H1 (cell line): Measurements from ENCODE around the gene APBA3. TPM values are rescaled to one million over a fixed set of nuclear protein-coding genes. Genes with fewer than 3 reads are reported as not detected.

Source experiments
- CTCF ChIA-PET: fragments of 300-600 bp; sonication (Branson Sonifier 250); formaldehyde crosslinking; loops from one replicate; lab custom pipeline; 2021; ENCODE audit not compliant: partially characterized antibody; lab: Charles Lee
- POLR2A ChIA-PET: fragments of 300-600 bp; sonication (Branson Sonifier 250); formaldehyde crosslinking; loops from one replicate; lab custom pipeline; 2021; ENCODE audit warnings: inconsistent platforms; ENCODE audit not compliant: partially characterized antibody; lab: Charles Lee
- DNase-seq, 2 experiments: peaks; one replicate each; pipeline versions ENCODE4 v3.0.0 to v3.0.0-alpha.2; 2010 to 2022; ENCODE audit warnings: low spot score in 2 of 2, low read depth in 1 of 2, mixed read lengths in 1 of 2
- FAIRE-seq: peaks from 2 replicates; lab custom pipeline; 2011; peaks lifted over from hg19 to GRCh38; lab: Jason Lieb, UNC
- H2AFZ ChIP-seq: 2 replicates; pipeline ENCODE4 v1.8.1; 2012; ENCODE audit warnings: low read length, inconsistent platforms
- H2AK5ac ChIP-seq: 2 replicates; pipeline ENCODE4 v1.6.1; 2013; ENCODE audit warnings: low read depth, low read length
- H2BK120ac ChIP-seq: replicated peaks from 2 replicates; pipeline ENCODE3; 2013; ENCODE audit warnings: low read depth, low read length, inconsistent platforms
- H2BK12ac ChIP-seq: 2 replicates; pipeline ENCODE4 v1.6.1; 2013; ENCODE audit warnings: low read depth, low read length
- H2BK15ac ChIP-seq: 2 replicates; pipeline ENCODE4 v1.6.1; 2013; ENCODE audit warnings: low read length
- H2BK20ac ChIP-seq: 2 replicates; pipeline ENCODE4 v1.6.1; 2013; ENCODE audit warnings: low read length
- H2BK5ac ChIP-seq: 2 replicates; pipeline ENCODE4 v1.6.1; 2013; ENCODE audit warnings: low read depth, low read length
- H3K14ac ChIP-seq: 2 replicates; pipeline ENCODE4 v1.6.1; 2013; ENCODE audit warnings: inconsistent platforms; ENCODE audit not compliant: insufficient read length
- H3K18ac ChIP-seq: 2 replicates; pipeline ENCODE4 v1.6.1; 2013; ENCODE audit warnings: low read length; ENCODE audit errors: extremely low read depth
- H3K23ac ChIP-seq: 2 replicates; pipeline ENCODE4 v1.6.1; 2013; ENCODE audit warnings: inconsistent platforms; ENCODE audit not compliant: insufficient read length
- H3K23me2 ChIP-seq: 2 replicates; pipeline ENCODE4 v1.6.1; 2013; ENCODE audit warnings: low read depth, low read length
- H3K27ac ChIP-seq: 2 replicates; pipeline ENCODE4 v1.6.1; 2011; ENCODE audit warnings: low read depth, low read length, inconsistent platforms
- H3K27me3 ChIP-seq, 4 experiments: replicated peaks in 1 of 4; 1 replicate in 1 of 4; 2 replicates in 3 of 4; pipeline versions ENCODE4 v1.6.1 to v1.8.1; 2011 to 2013; ENCODE audit warnings: low read length in 3 of 4, mild to moderate bottlenecking in 3 of 4, inconsistent platforms in 2 of 4, mixed read lengths in 2 of 4, moderate library complexity in 1 of 4; ENCODE audit not compliant: control insufficient read depth in 3 of 4, insufficient read depth in 3 of 4; ENCODE audit errors: extremely low read depth in 1 of 4
- H3K36me3 ChIP-seq, 4 experiments: 2 replicates each; pipeline versions ENCODE4 v1.6.1 to v1.8.1; 2011 to 2013; ENCODE audit warnings: mild to moderate bottlenecking in 4 of 4, low read length in 3 of 4, moderate library complexity in 2 of 4, control low read depth in 1 of 4, inconsistent platforms in 1 of 4; ENCODE audit not compliant: insufficient read depth in 4 of 4, control insufficient read depth in 2 of 4
- H3K4ac ChIP-seq: replicated peaks from 2 replicates; pipeline ENCODE3; 2013; ENCODE audit warnings: low read length, low read depth, mixed read lengths, inconsistent platforms; ENCODE audit not compliant: insufficient read length
- H3K4me1 ChIP-seq, 4 experiments: replicated peaks in 1 of 4; 1 replicate in 1 of 4; 2 replicates in 3 of 4; pipeline versions ENCODE4 v1.6.1 to v1.8.1; 2011 to 2013; ENCODE audit warnings: low read length in 3 of 4, inconsistent platforms in 2 of 4, mixed read lengths in 1 of 4; ENCODE audit not compliant: insufficient read depth in 4 of 4, control insufficient read depth in 3 of 4
- H3K4me2 ChIP-seq, 2 experiments: 2 replicates each; pipeline versions ENCODE4 v1.6.1 to v1.8.1; 2011 to 2013; ENCODE audit warnings: low read depth in 2 of 2, low read length in 2 of 2, control low read depth in 1 of 2, inconsistent platforms in 1 of 2, mild to moderate bottlenecking in 1 of 2; ENCODE audit not compliant: insufficient read depth in 1 of 2
- H3K4me3 ChIP-seq, 4 experiments: fragments of 200-600, 300-600 bp in 1 of 4; sonication (generic), shearing (Covaris generic), sonication (Bioruptor Twin) in 1 of 4; 2 replicates each; pipeline versions ENCODE4 v1.5.1 to v1.8.1; 2011 to 2016; ENCODE audit warnings: low read length in 4 of 4, low read depth in 3 of 4, control low read depth in 2 of 4, inconsistent platforms in 2 of 4, mild to moderate bottlenecking in 2 of 4, mixed read lengths in 1 of 4, moderate library complexity in 1 of 4; ENCODE audit not compliant: insufficient read depth in 2 of 4; ENCODE audit errors: extremely low read depth in 1 of 4
- H3K56ac ChIP-seq: replicated peaks from 2 replicates; pipeline ENCODE3; 2013; ENCODE audit warnings: low read depth, mild to moderate bottlenecking, mixed read lengths, low read length, inconsistent platforms; ENCODE audit not compliant: insufficient read length
- H3K79me1 ChIP-seq: 2 replicates; pipeline ENCODE4 v1.6.1; 2013; ENCODE audit warnings: low read depth, low read length, control low read depth
- H3K79me2 ChIP-seq, 2 experiments: 2 replicates each; pipeline versions ENCODE4 v1.6.1 to v1.8.1; 2012 to 2013; ENCODE audit warnings: low read length in 2 of 2, mild to moderate bottlenecking in 2 of 2, inconsistent platforms in 1 of 2; ENCODE audit not compliant: insufficient read depth in 2 of 2, control insufficient read depth in 1 of 2
- H3K9ac ChIP-seq, 4 experiments: replicated peaks in 1 of 4; 1 replicate in 1 of 4; 2 replicates in 3 of 4; pipeline versions ENCODE4 v1.6.1 to v1.8.1; 2011 to 2013; ENCODE audit warnings: low read depth in 3 of 4, low read length in 3 of 4, control low read depth in 2 of 4, mild to moderate bottlenecking in 2 of 4, moderate library complexity in 2 of 4, inconsistent platforms in 1 of 4; ENCODE audit errors: extremely low read depth in 1 of 4
- H3K9me3 ChIP-seq, 2 experiments: 2 replicates each; pipeline versions ENCODE4 v1.6.1 to v1.8.1; 2012 to 2013; ENCODE audit warnings: mild to moderate bottlenecking in 2 of 2, moderate library complexity in 2 of 2, control low read depth in 1 of 2, inconsistent platforms in 1 of 2, low read depth in 1 of 2, low read length in 1 of 2, mixed read lengths in 1 of 2; ENCODE audit not compliant: insufficient read depth in 2 of 2
- H4K20me1 ChIP-seq, 2 experiments: replicated peaks in 1 of 2; 2 replicates each; pipeline versions ENCODE3 to v1.8.1; 2011 to 2013; ENCODE audit warnings: inconsistent platforms in 2 of 2, low read length in 2 of 2, mild to moderate bottlenecking in 1 of 2; ENCODE audit not compliant: insufficient read depth in 2 of 2, control insufficient read depth in 1 of 2
- H4K5ac ChIP-seq: 2 replicates; pipeline ENCODE4 v1.6.1; 2013; ENCODE audit warnings: low read length, low read depth, mixed read lengths, inconsistent platforms; ENCODE audit not compliant: insufficient read length
- H4K8ac ChIP-seq: 2 replicates; pipeline ENCODE4 v1.8.0; 2013; ENCODE audit warnings: mild to moderate bottlenecking, moderate library complexity, low read length, inconsistent platforms; ENCODE audit not compliant: insufficient read depth; ENCODE audit errors: extremely low read depth
- H4K91ac ChIP-seq: replicated peaks from 2 replicates; pipeline ENCODE3; 2013; ENCODE audit warnings: low read length, mixed read lengths, inconsistent platforms; ENCODE audit not compliant: insufficient read length
- JUN ChIP-seq: IDR thresholded peaks from 2 replicates; pipeline ENCODE4 v1.6.1; 2011; ENCODE audit warnings: low read depth, mild to moderate bottlenecking, improper control_type of control experiment, low read length
- KDM1A ChIP-seq: fragments of 200-600, 300-600 bp; sonication (generic); IDR thresholded peaks from 2 replicates; pipeline ENCODE4 v1.7.1; 2016; ENCODE audit warnings: mild to moderate bottlenecking, low read length, borderline replicate concordance
- SAP30 ChIP-seq: fragments of 300-600 bp; sonication (generic); IDR thresholded peaks from 2 replicates; pipeline ENCODE4 v1.7.1; 2012; ENCODE audit warnings: low read length, moderate library complexity, mild to moderate bottlenecking, inconsistent platforms; ENCODE audit not compliant: insufficient read depth, insufficient replicate concordance
- SP4 ChIP-seq: IDR thresholded peaks from 2 replicates; pipeline ENCODE4 v1.6.1; 2012; ENCODE audit warnings: low read length, inconsistent platforms
- ZNF274 ChIP-seq: IDR thresholded peaks from 2 replicates; pipeline ENCODE4 v1.7.0; 2012; ENCODE audit warnings: low read length, borderline replicate concordance; ENCODE audit errors: extremely low read depth
- WGBS, 2 experiments: shearing (Covaris generic) in 1 of 2; methylation state at CpG; one replicate each; pipeline versions ENCODE4 v1.1.6 to v1.1.7; 2013 to 2015; ENCODE audit warnings: low lambda C conversion rate in 2 of 2, mixed read lengths in 2 of 2, inconsistent platforms in 1 of 2, low coverage in 1 of 2, missing lambda C conversion rate in 1 of 2; ENCODE audit not compliant: insufficient replicate concordance in 2 of 2, insufficient coverage in 1 of 2, insufficient read length in 1 of 2; ENCODE audit errors: extremely low coverage in 1 of 2, missing lambda C conversion rate in 1 of 2; 5-methylcytosine and 5-hydroxymethylcytosine counted together
- polyA plus RNA-seq, 7 experiments: library from polyadenylated mRNA; depleted of rRNA in 3 of 7; stranded (reverse) in 5 of 7; unstranded in 2 of 7; fragments of >200 nt in 5 of 7; fragments of 200-250 nt in 2 of 7; gene quantifications; 1 replicate in 5 of 7; 2 replicates in 1 of 7; 4 replicates in 1 of 7; pipeline versions ENCODE4 v1.2.1 to v1.2.3, GENCODE V29; 2011 to 2013; ENCODE audit warnings: missing spikeins in 2 of 7, mixed read lengths in 2 of 7
- total RNA-seq: library from RNA; stranded (reverse); fragmentation: NEBNext Ultra II Directional; extraction: Animal tissue kit (Norgen Biotek cat#: 25700); gene quantifications from 2 replicates; pipeline ENCODE4 v1.2.1, GENCODE V29; 2021

APBA3 gene
- total and polyA plus RNA-seq, 2 of the 8 experiments (the other 6 are each of a cell fraction or from before 2014, with no cell fraction given), result 21.4 to 36.9 TPM

GRCh38 chr19:3803114-3803888 lies 41.8 kb upstream of the APBA3 start:
- Histone ChIP-seq H2BK20ac (no peak overlapping the region), H3K23me2 (peaks cover 9% of the 10 kb centered on the region), H3K9ac (no peak overlapping the region), H4K20me1 (peaks cover 0 to 9% of the 10 kb centered on the region in 2 experiments), H2BK12ac (0 out of 2 replicates have a peak overlapping the region, but pooled peaks have one; percentile 27), H4K91ac (no peak overlapping the region), H2BK5ac (no peak overlapping the region), H4K8ac (no peak overlapping the region), H3K36me3 (peaks cover 0 to 3% (median 0%) of the 10 kb centered on the region in 4 experiments; a peak in 1 of 8 replicates), H3K56ac (no peak overlapping the region), H3K4ac (no peak overlapping the region), H3K14ac (no peak overlapping the region), H3K23ac (no peak overlapping the region), H4K5ac (no peak overlapping the region), H3K79me1 (no peaks in the 10 kb centered on the region), H3K27ac (no peak overlapping the region), H2BK15ac (no peak overlapping the region), H2AFZ (no peak overlapping the region), H3K4me1 (peaks cover 0 to 3% (median 1%) of the 10 kb centered on the region in 4 experiments; a peak in 3 of 7 replicates), H3K79me2 (no peaks in the 10 kb centered on the region), H2BK120ac (no peak overlapping the region), H2AK5ac (no peak overlapping the region), H3K4me3 (no peak overlapping the region), H3K9me3 (peaks cover 0 to 4% of the 10 kb centered on the region in 2 experiments; a peak in 1 of 4 replicates), H3K27me3 (peaks cover 0 to 6% (median 4%) of the 10 kb centered on the region in 4 experiments; a peak in 5 of 7 replicates), H3K18ac (no peak overlapping the region), H3K4me2 (no peak overlapping the region)
- POLR2A ChIA-PET, result no interaction called here
- no peak for DNase-seq
- CTCF ChIA-PET, result interaction anchor here (0.8 to 1.1 kb wide), 2 partner anchors 16 to 113 kb away, joined by 3 read pairs; no protein-coding TSS in a partner anchor
- FAIRE-seq, result no peak
- 85% methylated on average over 19 of the region's 24 CpGs; no CpG with 5 or more reads in 1 of the 2 experiments for WGBS, 2 experiments
- TF ChIP-seq ZNF274, result no peak
- no peak for TF ChIP-seq JUN
- TF ChIP-seq SAP30, result no peak
- TF ChIP-seq SP4, result no peak
- no peak for TF ChIP-seq KDM1A
